ENCODE data around the gene ADK.
"Not testable (repeated sequence)": the region's sequence is repeated elsewhere in the genome, so short reads cannot be mapped to it uniquely, and the experiment has no call there.

The ADK gene

GRCh38 chr10:74306227-74306982 lies 155.4 kb downstream of the ADK start:
- DNase-seq: no peak

- no peak for DNase-seq
These were observed 156.1 kb downstream of the ADK start for GRCh38 chr10:74307061-74307651.

GRCh38 chr10:74310652-74311257 lies 159.7 kb downstream of the ADK start:
- no peak for DNase-seq

- no peak for DNase-seq
These were observed 163.1 kb downstream of the ADK start for GRCh38 chr10:74314166-74314565.

- no peak for DNase-seq
These were observed 169.0 kb downstream of the ADK start for GRCh38 chr10:74320026-74320425.

GRCh38 chr10:74320717-74321116 lies 169.7 kb downstream of the ADK start:
- DNase-seq: no peak

GRCh38 chr10:74322141-74322540 lies 171.1 kb downstream of the ADK start:
- no peak for DNase-seq

- no peak for DNase-seq
These were observed 171.5 kb downstream of the ADK start for GRCh38 chr10:74322565-74322964.

GRCh38 chr10:74328388-74328787 lies 177.4 kb downstream of the ADK start:
- no peak for DNase-seq

GRCh38 chr10:74329873-74330272 lies 178.9 kb downstream of the ADK start:
- no peak for DNase-seq

- DNase-seq: no peak
These were observed 179.6 kb downstream of the ADK start for GRCh38 chr10:74330646-74331045.

GRCh38 chr10:74332398-74332797 lies 181.4 kb downstream of the ADK start:
- no peak for DNase-seq

GRCh38 chr10:74333174-74333573 lies 182.2 kb downstream of the ADK start:
- no peak for DNase-seq

GRCh38 chr10:74334221-74334620 lies 183.2 kb downstream of the ADK start:
- no peak for DNase-seq

- no peak for DNase-seq
These were observed 184.5 kb downstream of the ADK start for GRCh38 chr10:74335501-74335900.

GRCh38 chr10:74337330-74338016 lies 186.5 kb downstream of the ADK start:
- no peak for DNase-seq

GRCh38 chr10:74342991-74343390 lies 192.0 kb downstream of the ADK start:
- DNase-seq: no peak

- no peak for DNase-seq
These were observed 192.8 kb downstream of the ADK start for GRCh38 chr10:74343804-74344203.

GRCh38 chr10:74344306-74344705 lies 193.3 kb downstream of the ADK start:
- no peak for DNase-seq

GRCh38 chr10:74347522-74347921 lies 196.5 kb downstream of the ADK start:
- DNase-seq: no peak

GRCh38 chr10:74353021-74353420 lies 202.0 kb downstream of the ADK start:
- not testable (repeated sequence) for DNase-seq

GRCh38 chr10:74361678-74362077 lies 210.7 kb downstream of the ADK start:
- no peak for DNase-seq

- DNase-seq: no peak
These were observed 212.7 kb downstream of the ADK start for GRCh38 chr10:74363727-74364126.

GRCh38 chr10:74365109-74365508 lies 214.1 kb downstream of the ADK start:
- DNase-seq: no peak

All from activated naive CD4-positive, alpha-beta T cell treated with Interleukin-2 at 50 U/mL for 16 hours (primary cell).